Transverse colon (tissue), 4 donors: ENCODE results near the gene LYRM4. TPM values are rescaled to one million over a fixed set of nuclear protein-coding genes. Genes with fewer than 3 reads are reported as not detected.

Experiments used
- DNase-seq: peaks from one replicate; pipeline ENCODE4 v3.0.0-alpha.2; 2019
- H3K27ac ChIP-seq, 4 donors: fragments of 200-600 bp; sonication (generic); 2 replicates each; pipeline ENCODE4 v1.5.1; 2016 to 2018; ENCODE audit warnings: inconsistent platforms in 4 of 4
- H3K27me3 ChIP-seq: fragments of 200-600 bp; sonication (generic); 2 replicates; pipeline ENCODE4 v1.5.1; 2017; ENCODE audit warnings: inconsistent platforms
- H3K36me3 ChIP-seq, 4 donors: fragments of 200-600 bp; sonication (generic); 2 replicates each; pipeline ENCODE4 v1.5.1; 2017 to 2019; ENCODE audit warnings: inconsistent platforms in 4 of 4
- H3K4me1 ChIP-seq, 4 donors: fragments of 200-600 bp; sonication (generic); 2 replicates each; pipeline ENCODE4 v1.5.1; 2017 to 2020; ENCODE audit warnings: inconsistent platforms in 4 of 4
- H3K4me3 ChIP-seq, 4 donors: fragments of 200-600 bp; sonication (generic); 1 replicate in 1 of 4; 2 replicates in 3 of 4; pipeline versions ENCODE4 v1.5.1 to v1.6.1; 2017 to 2019; ENCODE audit warnings: inconsistent platforms in 4 of 4
- H3K9me3 ChIP-seq, 2 donors: fragments of 200-600 bp; sonication (generic); 2 replicates each; pipeline ENCODE4 v1.5.1; 2017 to 2019; ENCODE audit warnings: inconsistent platforms in 2 of 2
- CTCF ChIP-seq, 5 experiments: fragments of 200-600 bp in 3 of 5; fragments of 450-650 bp in 2 of 5; sonication (generic) in 3 of 5; IDR thresholded peaks; 1 replicate in 2 of 5; 2 replicates in 3 of 5; pipeline ENCODE4 v1.5.1; 2016 to 2017; ENCODE audit warnings: antibody characterized with exemption in 5 of 5, inconsistent platforms in 3 of 5, mild to moderate bottlenecking in 2 of 5, moderate library complexity in 1 of 5
- EP300 ChIP-seq: sonication (generic); formaldehyde crosslinking; IDR thresholded peaks from one replicate; pipeline ENCODE4 v1.6.1; 2017; ENCODE audit warnings: antibody characterized with exemption, low read depth
- POLR2A ChIP-seq: fragments of 450-650 bp; IDR thresholded peaks from one replicate; pipeline ENCODE4 v1.6.1; 2016; ENCODE audit warnings: antibody characterized with exemption, mild to moderate bottlenecking, moderate library complexity
- POLR2AphosphoS5 ChIP-seq, 3 donors: sonication (generic); formaldehyde crosslinking; IDR thresholded peaks; one replicate each; pipeline ENCODE4 v1.6.1; 2016; ENCODE audit warnings: antibody characterized with exemption in 3 of 3
- WGBS, 2 donors: methylation state at CpG; one replicate each; pipeline ENCODE4 v1.1.5; 2018; ENCODE audit warnings: low coverage in 1 of 2; 5-methylcytosine and 5-hydroxymethylcytosine counted together
- in situ Hi-C, 4 donors: fragments of 200-750 bp; cut with MboI; loops; one replicate each; pipeline versions ENCODE4 v1.15.0 to v1.15.1; 2017; ENCODE audit warnings: low sequenced_read_pairs in 3 of 4, low pct_ligation_motif_present in 1 of 4, low pct_unique_long_range_greater_than_20kb in 1 of 4
- intact Hi-C: fragments of 100-400 bp; cut with DNase I; formaldehyde crosslinking; loops from one replicate; pipeline ENCODE4 v1.15.1; 2023; ENCODE audit warnings: low total_unique reads
- total RNA-seq, 4 donors: library from RNA; depleted of rRNA; stranded (reverse); fragments of >200 nt; gene quantifications; one replicate each; pipeline ENCODE4 v1.1.0, GENCODE V29; 2016

The LYRM4 gene
- total RNA-seq, 4 donors from 2014 or later = 3.0 to 14.0 (median 6.9) TPM

- no peak overlapping the region for H3K27ac ChIP-seq
- no peaks in the 10 kb centered on the region for H3K4me1 ChIP-seq
- DNase-seq = no peak
- in situ Hi-C loops (loop anchor here in 3 of 4 donors (10.0 to 25.0 kb wide), 4 partner anchors 163 to 1420 kb away; no protein-coding TSS in a partner anchor), intact Hi-C loops (loop anchor here (5.0 to 10.0 kb wide), 2 partner anchors 263 to 1405 kb away; no protein-coding TSS in a partner anchor)
- no peaks in the 10 kb centered on the region for H3K27me3 ChIP-seq
- no peak overlapping the region for H3K4me3 ChIP-seq
- TF ChIP-seq POLR2AphosphoS5 (IDR thresholded peaks at IDR 0.05) (no peak), EP300 (no peak), CTCF (IDR thresholded peaks at IDR 0.05) (no peak), POLR2A (no peak)
- no peaks in the 10 kb centered on the region for H3K36me3 ChIP-seq
- no peaks in the 10 kb centered on the region for H3K9me3 ChIP-seq
- WGBS, 2 donors = 99% methylated on average over 4 of the region's 4 CpGs; no CpG with 5 or more reads in 1 of the 2 donors
Measured at GRCh38 chr6:5142131-5142530, 118.6 kb downstream of the LYRM4 start.

GRCh38 chr6:5141046-5141445 is 119.7 kb downstream of the LYRM4 start:
- 93 to 100% methylated on average over 3 of the region's 3 CpGs for whole genome bisulfite sequencing, 2 donors
- intact Hi-C loops = loop anchor here (5.0 to 10.0 kb wide), 2 partner anchors 264 to 1406 kb away; no protein-coding TSS in a partner anchor
- TF ChIP-seq EP300 = no peak
- TF ChIP-seq CTCF (IDR thresholded peaks at IDR 0.05) = no peak
- no peak for TF ChIP-seq POLR2AphosphoS5 (IDR thresholded peaks at IDR 0.05)
- no peak for TF ChIP-seq POLR2A
- in situ Hi-C loops = loop anchor here in 3 of 4 donors (10.0 to 25.0 kb wide), 4 partner anchors 164 to 1421 kb away; no protein-coding TSS in a partner anchor
- H3K27me3 ChIP-seq = no peaks in the 10 kb centered on the region
- H3K9me3 ChIP-seq = no peaks in the 10 kb centered on the region
- H3K36me3 ChIP-seq = no peaks in the 10 kb centered on the region
- no peaks in the 10 kb centered on the region for H3K4me1 ChIP-seq
- H3K27ac ChIP-seq = no peak overlapping the region
- H3K4me3 ChIP-seq = no peak overlapping the region
- DNase-seq = no peak

GRCh38 chr6:5139828-5140771 is 120.7 kb downstream of the LYRM4 start:
- in situ Hi-C loops (loop anchor here in 3 of 4 donors (10.0 to 25.0 kb wide), 4 partner anchors 165 to 1422 kb away; no protein-coding TSS in a partner anchor), intact Hi-C loops (loop anchor here (5.0 to 10.0 kb wide), 2 partner anchors 265 to 1407 kb away; no protein-coding TSS in a partner anchor)
- WGBS, 2 donors = 92% methylated on average over 12 of the region's 12 CpGs; no CpG with 5 or more reads in 1 of the 2 donors
- no peaks in the 10 kb centered on the region for H3K9me3 ChIP-seq
- DNase-seq = no peak
- H3K4me3 ChIP-seq = no peak overlapping the region
- H3K4me1 ChIP-seq = no peaks in the 10 kb centered on the region
- H3K36me3 ChIP-seq = no peaks in the 10 kb centered on the region
- TF ChIP-seq CTCF (IDR thresholded peaks at IDR 0.05) (no peak), EP300 (no peak), POLR2AphosphoS5 (IDR thresholded peaks at IDR 0.05) (no peak), POLR2A (no peak)
- no peaks in the 10 kb centered on the region for H3K27me3 ChIP-seq
- no peak overlapping the region for H3K27ac ChIP-seq
